HEK293T (cell line): ENCODE measurements around the gene RASD2.

Source experiments
- CTCF ChIA-PET: fragments of 350-600 bp; formaldehyde crosslinking; extraction: SDS; loops from one replicate; lab custom pipeline; 2021; ENCODE audit warnings: antibody characterized with exemption, inconsistent platforms; lab: Yijun Ruan, JAX
- POLR2A ChIA-PET: fragments of 350-600 bp; formaldehyde crosslinking; extraction: SDS; loops from one replicate; lab custom pipeline; 2020; ENCODE audit warnings: antibody characterized with exemption, inconsistent platforms; lab: Yijun Ruan, JAX
- DNase-seq: peaks from one replicate; pipeline ENCODE4 v3.0.0; 2012; ENCODE audit warnings: mixed read lengths; ENCODE audit errors: extremely low spot score
- ARNT ChIP-seq: fragments of 450-650 bp; IDR thresholded peaks from 2 replicates; pipeline ENCODE4 v1.6.1; 2017; ENCODE audit warnings: mild to moderate bottlenecking
- BHLHE40 ChIP-seq: fragments of 450-650 bp; IDR thresholded peaks from 2 replicates; pipeline ENCODE4 v1.6.1; 2016; ENCODE audit warnings: mild to moderate bottlenecking, moderate library complexity, borderline replicate concordance
- CTBP1 ChIP-seq: fragments of 450-650 bp; IDR thresholded peaks from 2 replicates; pipeline ENCODE4 v1.6.1; 2016; ENCODE audit warnings: borderline replicate concordance
- ELF4 ChIP-seq: fragments of 450-650 bp; IDR thresholded peaks from 2 replicates; pipeline ENCODE4 v1.6.1; 2017; ENCODE audit warnings: antibody characterized with exemption
- FOXA1 ChIP-seq: fragments of 450-650 bp; IDR thresholded peaks from 2 replicates; pipeline ENCODE4 v1.6.1; 2016; ENCODE audit warnings: mild to moderate bottlenecking
- FOXK2 ChIP-seq: fragments of 450-650 bp; IDR thresholded peaks from 2 replicates; pipeline ENCODE4 v1.6.1; 2016; ENCODE audit warnings: mild to moderate bottlenecking
- FOXM1 ChIP-seq: fragments of 450-650 bp; IDR thresholded peaks from 2 replicates; pipeline ENCODE4 v1.6.1; 2017; ENCODE audit warnings: mild to moderate bottlenecking, borderline replicate concordance
- HDGF ChIP-seq: fragments of 450-650 bp; IDR thresholded peaks from 2 replicates; pipeline ENCODE4 v1.6.1; 2017; ENCODE audit warnings: antibody characterized with exemption, borderline replicate concordance
- L3MBTL2 ChIP-seq: fragments of 450-650 bp; conservative IDR thresholded peaks from 2 replicates; pipeline ENCODE4 v1.6.1; 2016; ENCODE audit warnings: mild to moderate bottlenecking
- LEF1 ChIP-seq: fragments of 450-650 bp; IDR thresholded peaks from 2 replicates; pipeline ENCODE4 v1.6.1; 2017; ENCODE audit warnings: mild to moderate bottlenecking, borderline replicate concordance
- NFRKB ChIP-seq: fragments of 450-650 bp; IDR thresholded peaks from 2 replicates; pipeline ENCODE4 v1.6.1; 2016; ENCODE audit warnings: mild to moderate bottlenecking, moderate library complexity
- SP1 ChIP-seq: fragments of 450-650 bp; IDR thresholded peaks from 2 replicates; pipeline ENCODE4 v1.6.1; 2017
- SUZ12 ChIP-seq: fragments of 450-650 bp; IDR thresholded peaks from 2 replicates; pipeline ENCODE4 v1.6.1; 2016; ENCODE audit warnings: mild to moderate bottlenecking
- TARDBP ChIP-seq: fragments of 450-650 bp; IDR thresholded peaks from 2 replicates; pipeline ENCODE4 v1.6.1; 2016
- ZNF384 ChIP-seq: fragments of 450-650 bp; IDR thresholded peaks from 2 replicates; pipeline ENCODE4 v1.6.1; 2016
- TF ChIP-seq, protein P1 (sequence below): fragments of 450-650 bp; IDR thresholded peaks from 2 replicates; pipeline ENCODE4 v1.6.1; 2016

The RASD2 gene

DNA sequence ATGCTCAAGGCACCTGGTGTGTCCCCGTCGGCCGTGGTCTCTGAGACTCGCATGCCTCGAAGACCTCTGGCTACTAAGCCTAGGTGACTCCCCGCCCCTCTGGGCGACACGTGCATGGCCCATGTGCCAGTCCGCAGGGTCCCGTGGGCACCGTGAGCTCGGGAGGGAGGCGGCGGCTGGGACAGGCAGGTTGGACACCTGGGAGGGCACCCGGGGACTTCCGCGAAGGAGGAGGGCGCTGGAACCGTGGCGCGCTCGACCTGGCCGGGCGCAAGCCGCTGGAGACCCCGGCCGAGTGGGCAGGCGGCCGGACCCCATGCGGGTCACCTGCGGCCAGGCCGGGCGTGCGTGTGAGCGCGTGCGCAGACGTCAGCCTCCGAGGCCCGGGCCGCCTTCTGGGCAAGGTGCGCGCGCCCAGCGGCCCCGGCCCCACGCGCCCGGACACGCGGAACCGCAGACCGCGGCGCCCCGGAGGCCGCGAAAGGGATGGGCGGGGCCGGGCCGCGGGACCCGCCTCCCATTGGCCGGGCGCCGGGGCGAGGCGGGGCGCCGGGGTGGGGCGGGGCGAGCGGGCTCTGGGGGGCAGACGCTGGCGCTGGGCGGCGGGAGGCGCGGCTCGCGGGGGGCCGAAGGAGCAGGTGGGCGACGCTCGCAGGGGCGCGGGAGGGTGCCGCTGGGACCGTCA is 579 bp upstream of the RASD2 start:
- POLR2A ChIA-PET = interaction anchor here (0.9 to 1.2 kb wide), 2 partner anchors 12 to 62 kb away, joined by 3 to 4 read pairs; no protein-coding TSS in a partner anchor
- TF ChIP-seq L3MBTL2 (peak; percentile 86), ZNF384 (no peak), NFRKB (no peak), CTBP1 (no peak), LEF1 (no peak), HDGF (no peak), BHLHE40 (no peak), ARNT (no peak), FOXA1 (no peak), TARDBP (no peak), FOXM1 (peak; percentile 4; the same call in 1 of the 2 replicates), FOXK2 (no peak), SUZ12 (no peak)
- TF ChIP-seq, protein P1, sequence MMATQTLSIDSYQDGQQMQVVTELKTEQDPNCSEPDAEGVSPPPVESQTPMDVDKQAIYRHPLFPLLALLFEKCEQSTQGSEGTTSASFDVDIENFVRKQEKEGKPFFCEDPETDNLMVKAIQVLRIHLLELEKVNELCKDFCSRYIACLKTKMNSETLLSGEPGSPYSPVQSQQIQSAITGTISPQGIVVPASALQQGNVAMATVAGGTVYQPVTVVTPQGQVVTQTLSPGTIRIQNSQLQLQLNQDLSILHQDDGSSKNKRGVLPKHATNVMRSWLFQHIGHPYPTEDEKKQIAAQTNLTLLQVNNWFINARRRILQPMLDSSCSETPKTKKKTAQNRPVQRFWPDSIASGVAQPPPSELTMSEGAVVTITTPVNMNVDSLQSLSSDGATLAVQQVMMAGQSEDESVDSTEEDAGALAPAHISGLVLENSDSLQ = no peak
- CTCF ChIA-PET = no interaction called here
- peak; percentile 91 for DNase-seq

DNA sequence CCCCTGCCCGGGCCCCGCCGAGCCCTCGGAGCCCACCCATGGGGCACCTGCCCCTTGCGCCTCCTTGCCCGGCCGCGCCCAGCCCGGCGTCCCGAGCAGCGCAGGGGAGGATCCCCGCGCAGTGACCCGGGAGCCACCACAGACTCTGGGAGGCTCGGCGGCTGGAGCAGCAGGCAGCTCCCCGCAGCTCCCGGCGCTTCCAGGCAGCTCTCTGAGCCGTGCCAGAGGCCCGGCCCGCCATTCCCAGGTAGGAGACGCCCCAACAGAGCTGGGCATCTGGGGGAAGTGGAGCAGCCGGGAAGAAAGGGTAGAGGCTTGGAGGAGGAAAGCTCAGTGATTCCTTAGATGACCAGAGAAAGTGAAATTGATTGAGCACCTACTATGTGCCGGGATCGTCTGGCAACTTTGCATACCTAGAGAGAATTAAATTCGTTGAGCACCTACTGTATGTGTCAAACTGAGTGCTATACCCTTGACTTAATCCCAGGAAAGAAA is 670 bp downstream of the RASD2 start:
- ChIA-PET CTCF (interaction anchor here (1.5 kb wide), 1 partner anchor 20 kb away, joined by 3 read pairs; no protein-coding TSS in a partner anchor), POLR2A (interaction anchor here (0.8 to 1.3 kb wide), 6 partner anchors 10 to 142 kb away, joined by 3 to 5 read pairs (median 3); no protein-coding TSS in a partner anchor)
- DNase-seq = peak; percentile 44
- TF ChIP-seq LEF1 = no peak
- TF ChIP-seq ZNF384 = no peak
- no peak for TF ChIP-seq SP1
- TF ChIP-seq TARDBP = no peak
- TF ChIP-seq SUZ12 = no peak
- TF ChIP-seq FOXK2 = no peak
- TF ChIP-seq CTBP1 = no peak
- TF ChIP-seq FOXA1 = no peak
- TF ChIP-seq ELF4 = no peak
- TF ChIP-seq FOXM1 = no peak
- no peak for TF ChIP-seq HDGF
- TF ChIP-seq, protein P1 = no peak
- TF ChIP-seq BHLHE40 = no peak
- TF ChIP-seq L3MBTL2 = no peak
- TF ChIP-seq NFRKB = no peak
- no peak for TF ChIP-seq ARNT

DNA sequence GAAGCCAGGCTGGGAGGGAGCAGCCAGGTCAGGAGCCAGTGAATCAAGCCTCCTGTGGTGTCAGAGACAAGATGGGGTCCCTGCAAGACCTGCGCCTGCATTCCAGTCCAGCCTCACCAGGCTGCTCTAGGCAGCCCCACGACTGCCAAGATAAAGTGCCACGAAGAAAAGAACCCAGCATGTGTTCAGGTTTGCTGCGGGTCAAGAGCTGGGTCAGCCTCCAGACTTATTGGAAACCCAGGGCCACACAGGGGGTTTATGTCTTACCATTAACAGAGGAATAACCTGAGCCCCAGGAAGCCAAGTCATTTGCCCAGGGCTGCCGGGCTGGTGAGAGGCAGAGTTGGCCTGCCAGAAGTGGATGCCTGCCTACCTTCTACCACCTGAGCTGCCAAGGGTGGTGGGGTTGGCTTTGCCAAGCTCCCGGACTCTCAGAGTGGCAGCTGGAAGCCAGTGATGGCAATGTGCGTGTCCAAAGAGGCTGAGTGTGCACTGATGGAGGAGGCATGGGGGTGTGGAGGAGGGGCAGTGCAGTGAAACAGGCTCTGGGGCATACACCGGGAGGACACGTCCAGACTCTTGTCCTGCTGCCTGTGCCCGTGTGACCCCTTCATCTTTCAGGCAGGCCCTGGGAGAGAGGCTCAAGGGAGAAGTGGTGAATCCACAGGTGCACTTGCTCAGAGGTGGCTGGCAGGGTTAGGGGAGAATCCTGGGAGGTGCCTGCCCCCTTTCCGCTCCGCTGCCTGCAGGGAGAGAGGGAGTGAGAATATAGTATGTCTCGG is 1.7 kb downstream of the RASD2 start:
- POLR2A ChIA-PET = interaction anchor here (0.8 to 1.2 kb wide), 3 partner anchors 9 to 11 kb away, joined by 3 read pairs; no protein-coding TSS in a partner anchor
- DNase-seq = no peak
- CTCF ChIA-PET = interaction anchor here (1.5 kb wide), 1 partner anchor 19 kb away, joined by 3 read pairs; no protein-coding TSS in a partner anchor
- TF ChIP-seq ELF4 (no peak), CTBP1 (no peak), NFRKB (no peak), ZNF384 (no peak), HDGF (no peak), FOXM1 (no peak), SP1 (no peak), FOXA1 (no peak)

DNA sequence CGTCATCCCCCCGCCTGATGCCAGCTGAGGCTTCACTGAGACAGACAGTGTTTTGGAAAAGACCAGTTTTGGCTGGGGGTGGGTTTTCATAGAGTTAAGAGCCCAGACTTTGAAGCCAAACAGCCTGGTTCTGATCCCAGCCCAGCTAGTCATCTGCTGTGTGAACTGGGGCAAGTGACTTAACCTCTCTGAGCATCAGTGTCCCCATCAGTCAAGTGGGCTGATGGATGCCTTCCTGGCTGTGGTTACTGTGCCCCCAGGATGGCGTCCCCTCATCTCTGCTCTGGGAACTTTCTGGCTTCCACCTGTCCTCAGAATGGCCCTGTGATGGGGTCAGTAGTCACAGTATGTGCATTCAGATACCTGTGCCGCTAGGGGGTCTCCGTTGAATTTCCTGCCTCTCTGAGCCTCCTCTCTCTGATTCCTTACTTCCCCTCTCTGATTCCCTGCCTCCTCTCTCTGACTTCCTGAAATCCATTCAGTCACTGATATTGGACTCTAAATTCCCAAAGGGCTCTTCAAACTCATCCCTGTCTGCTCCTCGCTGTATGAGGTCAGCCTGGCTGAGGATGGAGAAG is 2.4 kb downstream of the RASD2 start:
- POLR2A ChIA-PET = no interaction called here
- CTCF ChIA-PET = no interaction called here
- no peak for DNase-seq
- TF ChIP-seq HDGF = no peak
- TF ChIP-seq, protein P1 = no peak
- no peak for TF ChIP-seq ARNT
- no peak for TF ChIP-seq LEF1
- TF ChIP-seq FOXA1 = no peak
- TF ChIP-seq CTBP1 = no peak
- no peak for TF ChIP-seq SP1
- no peak for TF ChIP-seq ELF4
- no peak for TF ChIP-seq BHLHE40
- no peak for TF ChIP-seq SUZ12
- no peak for TF ChIP-seq TARDBP
- no peak for TF ChIP-seq L3MBTL2
- TF ChIP-seq ZNF384 = no peak
- TF ChIP-seq FOXK2 = no peak
- TF ChIP-seq FOXM1 = no peak

DNA sequence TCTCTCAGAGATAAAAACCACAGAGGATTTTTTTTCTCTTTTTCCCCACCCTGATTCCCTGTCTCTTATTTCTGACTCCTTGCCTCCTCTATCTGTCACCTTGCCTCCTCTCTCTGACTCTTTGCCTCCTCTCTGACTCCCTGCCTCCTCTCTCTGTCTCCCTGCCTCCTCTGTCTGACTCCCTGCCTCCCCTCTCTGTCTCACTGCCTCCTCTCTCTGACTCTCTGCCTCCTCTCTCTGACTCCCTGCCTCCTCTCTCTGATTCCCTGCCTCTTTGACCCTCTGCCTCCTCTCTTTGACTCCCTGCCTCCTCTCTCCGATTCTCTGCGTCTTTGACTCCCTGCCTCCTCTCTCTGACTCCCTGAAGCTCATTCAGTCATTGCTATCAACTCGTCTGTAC is 3.1 kb downstream of the RASD2 start:
- no peak for DNase-seq
- CTCF ChIA-PET = no interaction called here
- no peak for TF ChIP-seq CTBP1
- no peak for TF ChIP-seq HDGF
- no peak for TF ChIP-seq L3MBTL2
- no peak for TF ChIP-seq TARDBP
- TF ChIP-seq BHLHE40 = no peak
- no peak for TF ChIP-seq NFRKB
- TF ChIP-seq ARNT = no peak
- no peak for TF ChIP-seq FOXM1
- TF ChIP-seq FOXA1 = no peak
- no peak for TF ChIP-seq SP1
- TF ChIP-seq, protein P1 = no peak
- no peak for TF ChIP-seq SUZ12
- TF ChIP-seq FOXK2 = no peak
- no peak for TF ChIP-seq ELF4
- POLR2A ChIA-PET = no interaction called here
